NCI-H187 (cell line): ENCODE measurements around the gene NSMCE1.
"Not testable (repeated sequence)": the region's sequence is repeated elsewhere in the genome, so short reads cannot be mapped to it uniquely, and the experiment has no call there.

Experiments
- DNase-seq, 2 experiments: peaks; one replicate each; lab custom pipeline; 2025; lab: John Stamatoyannopoulos, UW

NSMCE1 gene

DNA sequence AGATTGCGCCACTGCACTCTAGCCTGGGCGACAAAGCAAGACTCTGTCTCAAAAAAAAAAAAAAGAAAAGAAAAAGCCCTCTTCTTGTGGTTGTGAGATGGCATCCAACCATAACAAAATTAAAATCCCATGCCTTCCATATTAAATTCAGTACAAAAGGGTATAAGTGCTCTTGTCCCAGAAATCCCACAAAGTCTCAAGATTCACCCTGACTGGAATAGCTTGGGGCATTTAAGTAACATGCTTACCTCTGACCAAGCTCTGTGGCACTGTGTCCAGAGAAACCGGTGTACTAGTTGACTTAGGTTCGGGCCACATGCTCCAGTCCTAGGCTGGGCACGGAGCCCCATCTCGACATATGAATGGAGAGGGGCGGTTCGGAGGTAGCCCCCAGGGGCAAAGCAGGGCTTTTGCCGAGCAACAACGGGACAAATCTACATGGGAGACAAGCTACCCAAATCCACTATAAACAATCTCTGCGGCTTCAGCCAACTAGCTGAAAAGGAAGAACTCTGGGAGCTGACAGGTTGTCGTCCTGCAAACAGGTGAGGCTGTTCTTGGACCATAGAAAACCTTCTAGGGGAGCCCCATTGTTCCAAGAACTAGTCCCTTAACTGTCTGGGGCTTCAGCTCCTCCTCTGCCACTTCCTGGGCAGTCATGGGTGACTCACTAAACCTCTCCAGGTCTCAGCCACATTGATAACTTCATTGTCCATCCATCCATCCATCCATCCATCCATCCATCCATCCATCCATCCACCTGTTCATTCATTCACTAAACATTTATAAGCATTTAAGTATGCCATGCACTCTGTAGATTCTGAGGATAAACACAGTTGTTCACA lies 34.9 kb upstream of the NSMCE1 start:
- DNase-seq, result no peak

DNA sequence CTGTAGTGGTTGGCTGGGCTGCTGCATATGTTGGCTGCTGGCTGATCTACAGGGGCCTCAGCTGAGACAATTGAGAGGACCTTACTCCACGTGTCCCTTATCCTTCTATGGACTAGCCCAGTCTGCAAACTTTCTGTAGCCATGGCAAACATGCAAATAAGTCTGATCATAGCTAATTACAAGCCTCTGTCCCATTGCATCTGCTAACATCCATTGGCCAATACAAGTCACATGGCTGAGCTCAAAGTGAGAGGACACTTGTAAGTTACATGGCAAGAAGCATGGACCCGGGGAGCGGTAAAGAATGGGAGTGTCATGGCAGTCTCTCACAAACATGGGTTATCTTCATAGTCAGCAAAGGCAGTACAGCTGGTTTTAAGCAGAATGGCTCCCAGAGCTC lies 33.6 kb upstream of the NSMCE1 start:
- no peak for DNase-seq

DNA sequence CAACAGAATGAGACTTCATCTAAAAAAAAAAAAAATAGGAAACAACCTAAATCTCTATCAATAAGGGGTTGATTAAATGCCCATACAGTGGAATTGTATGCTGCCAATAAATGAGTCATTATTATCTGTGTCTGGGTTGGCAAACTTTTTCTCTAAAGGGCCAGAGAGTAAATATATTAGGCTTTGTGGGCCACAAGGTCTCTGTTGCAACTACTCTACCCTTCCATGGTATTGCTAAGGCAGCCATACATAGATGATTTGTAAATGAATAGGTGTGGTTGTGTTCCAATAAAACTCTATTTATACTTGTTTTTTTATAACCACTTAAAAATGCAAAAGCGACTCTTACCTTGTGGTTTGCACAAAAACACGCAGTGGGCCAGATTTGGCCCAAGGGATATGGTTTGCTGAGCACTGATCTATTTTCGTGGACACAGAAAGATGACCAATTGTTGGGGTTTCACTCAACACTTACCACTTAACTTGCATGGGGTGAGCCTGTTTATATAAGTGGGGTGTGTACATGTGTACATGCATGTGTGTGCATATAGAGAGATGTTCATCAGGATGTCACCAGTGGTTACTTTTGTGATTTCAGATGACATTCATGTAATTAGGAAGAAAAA lies 32.8 kb upstream of the NSMCE1 start:
- DNase-seq, result no peak

DNA sequence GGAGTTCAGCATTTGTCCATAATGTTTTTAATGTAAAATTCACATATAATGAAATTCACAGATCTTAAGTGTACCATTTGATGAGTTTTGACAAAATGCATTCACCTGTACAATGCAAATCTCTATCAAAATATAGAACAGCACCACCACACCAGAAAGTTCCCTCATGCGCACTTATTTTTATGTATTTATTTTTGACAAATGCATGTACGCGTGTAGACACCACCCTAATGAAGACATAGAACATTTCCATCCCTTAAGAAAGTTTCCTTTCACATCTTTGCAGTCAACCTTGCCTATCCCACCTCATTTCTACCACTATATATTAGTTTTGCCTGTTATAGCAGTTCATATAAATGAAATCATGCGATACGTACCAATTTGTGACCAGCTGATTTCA lies 29.6 kb upstream of the NSMCE1 start:
- DNase-seq, result no peak

DNA sequence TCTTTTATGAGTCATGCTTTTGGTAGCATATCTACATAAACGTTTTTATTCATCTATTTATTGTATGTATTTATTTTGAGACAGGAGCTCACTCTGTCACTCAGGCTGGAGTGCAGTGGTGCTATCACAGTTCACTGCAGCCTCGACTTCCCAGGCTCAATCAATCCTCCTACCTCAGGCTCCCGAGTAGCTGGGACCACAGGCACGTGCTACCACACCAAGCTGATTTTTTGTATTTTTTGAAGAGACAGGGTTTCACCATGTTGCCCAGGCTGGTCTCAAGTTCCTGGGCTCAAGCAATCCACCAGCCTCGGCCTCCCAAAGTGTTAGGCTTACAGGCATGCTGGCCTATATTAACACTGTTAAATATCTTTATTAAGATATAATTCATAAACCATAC lies 24.8 kb upstream of the NSMCE1 start:
- DNase-seq, result no peak

DNA sequence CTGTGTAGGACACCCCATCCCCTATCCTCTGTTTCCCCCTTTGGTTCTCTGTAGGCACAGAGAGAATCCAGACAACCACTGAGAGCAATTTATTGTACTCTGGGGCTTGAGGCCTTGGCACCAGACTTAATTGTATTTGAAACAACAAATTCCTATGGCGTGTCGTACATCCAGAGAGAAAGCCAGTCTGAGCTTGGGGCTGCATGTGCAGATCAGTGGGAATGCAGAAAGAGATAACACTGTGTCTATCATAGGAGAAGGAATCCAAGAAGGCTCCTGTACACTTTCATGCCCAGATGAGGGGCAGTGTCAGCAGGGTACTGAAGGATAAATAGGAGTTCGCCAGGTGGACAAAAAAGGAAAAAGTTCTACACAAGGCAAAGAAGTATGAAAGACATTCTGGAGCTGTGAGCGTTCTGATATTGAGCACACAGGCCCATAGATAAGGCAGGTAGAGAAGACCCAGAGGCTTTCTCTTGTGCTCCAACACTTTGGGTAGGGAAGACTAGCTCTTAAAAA lies 23.2 kb upstream of the NSMCE1 start:
- DNase-seq, result no peak

DNA sequence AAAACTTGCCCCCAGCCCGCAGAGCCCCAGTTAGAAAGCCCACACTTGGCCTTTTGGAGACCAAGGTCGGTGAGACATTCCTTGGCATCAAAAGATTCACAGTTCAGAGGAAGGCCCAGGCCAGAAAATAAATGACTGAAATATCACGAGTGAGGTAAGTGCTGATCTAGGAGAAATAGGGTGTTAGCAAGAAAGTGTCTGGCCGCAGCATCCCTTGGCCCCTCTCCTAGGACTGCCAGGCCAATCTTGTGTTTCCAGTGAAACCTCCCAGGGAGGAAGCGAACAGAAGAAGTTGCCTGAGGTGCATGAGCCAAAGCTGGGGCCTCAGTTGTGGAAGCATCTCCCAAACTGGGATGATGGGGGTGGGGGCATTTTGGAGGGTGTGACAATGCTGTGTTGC lies 22.5 kb upstream of the NSMCE1 start:
- DNase-seq, result no peak

DNA sequence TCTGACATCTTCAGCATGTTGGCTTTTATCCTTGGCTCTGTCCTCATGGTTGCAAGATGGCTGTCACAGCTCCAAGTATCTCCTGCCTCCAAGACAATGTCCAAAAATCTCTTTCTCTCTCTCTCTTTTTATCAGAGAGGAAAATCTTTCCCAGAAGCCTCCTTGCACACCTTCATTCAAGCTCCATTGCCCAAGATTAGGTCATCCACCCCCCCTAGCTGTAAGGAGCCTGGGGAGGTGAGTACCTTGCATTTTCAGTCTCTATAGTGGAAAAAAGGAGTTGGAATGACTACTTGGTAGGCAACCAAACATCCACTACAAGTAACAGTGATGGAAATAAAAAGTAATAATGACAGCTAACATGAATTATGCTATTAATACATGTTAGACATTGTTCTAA lies 22.0 kb upstream of the NSMCE1 start:
- DNase-seq, result no peak

DNA sequence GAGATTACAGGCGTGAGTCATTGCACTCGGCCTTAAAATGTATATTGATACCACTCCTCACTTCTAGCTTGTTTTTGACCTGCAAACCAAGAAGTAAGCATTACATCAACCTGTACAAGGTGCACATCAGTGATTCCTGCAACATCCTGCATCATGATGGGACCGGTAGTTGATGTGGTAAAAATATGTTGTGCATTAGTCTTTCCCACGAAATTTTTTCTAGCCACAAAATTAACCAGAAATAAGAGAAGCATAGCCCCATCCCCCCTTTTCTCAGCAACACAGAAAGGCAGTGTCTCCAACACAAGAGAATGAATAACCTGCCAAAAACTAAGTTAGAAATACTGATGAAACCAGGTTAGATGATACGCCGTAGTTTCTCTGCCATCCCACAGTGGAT lies 21.1 kb upstream of the NSMCE1 start:
- DNase-seq, result no peak

DNA sequence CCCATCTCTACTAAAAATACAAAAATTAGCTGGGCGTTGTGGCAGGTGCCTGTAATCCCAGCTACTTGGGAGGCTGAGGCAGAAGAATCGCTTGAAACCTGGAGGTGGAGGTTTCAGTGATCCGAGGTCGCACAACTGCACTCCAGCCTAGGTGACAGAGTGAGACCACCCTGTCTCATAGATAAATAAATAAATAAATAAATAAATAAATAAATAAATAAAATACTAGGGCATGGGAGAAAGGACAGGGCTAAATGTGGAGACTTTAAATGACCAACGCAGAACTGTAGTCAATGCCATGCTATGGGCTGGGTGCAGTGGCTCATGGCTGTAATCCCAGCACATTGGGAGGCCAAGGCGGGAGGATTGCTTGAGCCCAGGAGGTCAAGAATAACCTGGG lies 19.7 kb upstream of the NSMCE1 start:
- not testable (repeated sequence) for DNase-seq

DNA sequence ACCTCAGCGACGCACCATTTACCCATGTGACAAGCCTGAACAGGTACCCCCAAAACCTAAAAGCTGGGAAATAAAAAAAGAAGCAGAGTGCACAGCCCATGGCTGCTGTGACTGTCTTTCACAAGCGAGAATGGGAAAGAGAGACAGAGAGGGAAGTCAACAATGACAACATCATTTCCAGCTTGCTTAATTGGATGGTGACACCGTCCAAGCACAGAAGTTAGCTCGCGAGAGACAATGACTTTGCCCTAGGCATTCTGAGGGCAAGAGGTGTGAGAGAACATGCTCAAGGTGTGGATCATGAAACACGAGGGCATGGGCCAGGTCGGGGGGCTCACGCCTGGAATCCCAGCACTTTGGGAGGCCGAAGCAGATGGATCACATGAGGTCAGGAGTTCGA lies 19.3 kb upstream of the NSMCE1 start:
- no peak for DNase-seq

DNA sequence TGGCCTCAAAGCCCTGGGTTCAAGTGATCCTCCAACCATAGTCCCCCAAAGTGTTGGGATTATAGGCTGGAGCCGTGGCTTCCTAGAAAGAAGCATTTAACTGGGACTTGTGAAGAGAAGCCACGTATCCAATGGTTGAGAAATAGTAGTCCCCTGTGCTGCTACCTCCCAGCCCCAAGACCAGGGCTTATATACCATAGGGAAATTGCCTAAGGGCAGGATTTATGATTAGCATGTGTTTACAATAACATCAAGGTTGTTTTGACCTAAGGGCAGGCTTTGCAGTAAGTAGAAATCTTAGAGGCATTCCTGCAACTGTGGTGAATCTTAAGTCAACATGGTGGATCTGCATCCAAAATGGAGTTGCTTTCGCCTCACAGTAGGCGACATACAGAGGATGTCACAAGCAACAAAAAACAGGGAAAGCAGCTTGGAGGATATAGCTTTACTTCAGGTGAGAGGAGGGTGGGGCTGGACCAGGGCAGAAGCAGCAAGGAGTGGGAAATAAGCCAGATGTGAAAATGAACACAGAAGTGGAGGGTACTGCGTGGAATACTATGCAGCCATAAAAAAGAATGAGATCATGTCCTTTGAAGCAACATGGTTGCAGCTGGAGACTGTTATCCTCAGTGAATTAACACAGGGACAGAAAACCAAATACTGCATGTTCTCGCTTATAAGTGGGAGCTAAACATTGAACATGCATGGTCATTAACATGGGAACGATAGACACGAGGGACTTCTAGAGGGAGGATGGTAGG lies 18.7 kb upstream of the NSMCE1 start:
- DNase-seq, result no peak

DNA sequence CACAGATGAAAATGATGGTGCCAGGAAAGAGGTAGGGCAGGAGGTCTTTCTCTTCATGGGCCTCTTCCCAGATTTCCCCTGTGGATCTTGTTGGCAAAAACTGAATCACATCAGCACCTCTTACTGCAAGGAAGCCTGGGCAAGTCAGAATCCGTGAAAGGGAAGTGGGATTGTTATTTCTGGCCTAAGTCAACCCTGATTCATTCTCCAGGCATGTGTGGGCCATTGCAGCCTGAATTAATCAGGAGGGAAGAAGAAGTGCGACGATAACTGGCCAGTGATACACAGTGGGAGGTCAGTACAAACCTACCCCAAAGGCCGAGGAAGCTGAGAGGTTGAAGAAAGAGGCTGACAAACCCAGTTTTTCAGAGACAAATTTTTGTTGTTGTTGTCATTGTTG lies 17.9 kb upstream of the NSMCE1 start:
- DNase-seq, result no peak

DNA sequence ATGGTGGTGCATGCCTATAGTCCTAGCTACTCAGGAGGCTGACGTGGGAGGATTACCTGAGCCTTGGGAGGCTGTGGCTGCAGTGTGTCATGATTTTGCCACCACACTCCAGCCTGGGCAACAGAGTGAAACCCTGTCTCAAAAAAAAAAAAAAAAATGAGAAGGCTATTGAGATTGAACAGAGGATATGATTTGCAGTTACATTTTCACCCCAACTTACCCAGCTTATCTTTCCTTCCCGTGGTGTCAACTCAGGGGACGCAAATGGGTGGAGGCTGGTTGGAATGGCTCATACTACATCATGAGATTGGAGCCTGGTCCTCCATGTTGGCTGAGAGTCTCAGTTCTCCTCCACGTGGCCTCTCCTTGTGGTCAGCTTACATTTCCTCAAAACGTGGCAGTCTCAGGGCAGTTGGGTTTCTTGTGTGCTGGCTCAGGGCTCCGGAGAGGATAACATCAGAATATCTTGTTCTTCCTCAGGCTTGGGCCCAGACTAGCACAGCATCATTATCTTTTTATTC lies 17.2 kb upstream of the NSMCE1 start:
- DNase-seq, result no peak

DNA sequence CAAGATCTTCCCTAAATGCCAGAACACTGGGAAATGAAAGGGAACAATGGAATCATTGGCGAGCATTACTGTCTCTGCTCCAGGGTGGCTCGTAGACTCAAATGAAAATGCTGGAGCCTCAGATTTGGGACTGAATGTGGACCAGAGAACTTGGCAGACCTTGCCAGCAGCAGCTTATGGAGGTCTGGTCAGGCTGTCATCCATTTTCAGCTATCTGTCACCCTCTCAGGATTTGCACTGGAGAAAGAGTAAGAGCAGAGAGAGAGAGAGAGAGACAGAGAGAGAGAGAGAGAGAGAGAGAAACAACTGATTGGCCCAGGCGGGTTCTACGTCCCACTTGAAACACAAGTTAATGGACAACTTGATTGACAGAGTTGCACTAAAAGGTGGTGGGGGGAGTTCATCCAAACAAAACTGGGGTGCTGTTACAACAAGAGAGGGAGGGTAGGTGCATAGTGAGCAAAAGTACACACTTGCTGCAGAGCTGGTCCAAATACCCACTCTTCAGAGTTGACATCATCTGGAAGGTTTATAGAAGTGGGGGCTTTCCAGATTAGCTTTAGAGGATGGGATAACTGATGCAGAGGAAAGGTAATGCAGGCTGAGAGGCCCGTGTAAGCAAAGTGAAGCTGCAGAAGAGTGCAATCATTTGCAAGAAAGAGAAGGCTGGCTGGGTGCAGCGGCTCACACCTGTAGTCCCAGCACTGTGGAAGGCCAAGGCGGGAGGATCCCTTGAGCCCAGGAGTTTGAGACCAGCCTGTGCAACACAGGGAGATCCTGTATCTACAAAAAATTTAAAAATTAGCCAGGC lies 16.5 kb upstream of the NSMCE1 start:
- DNase-seq, result no peak

DNA sequence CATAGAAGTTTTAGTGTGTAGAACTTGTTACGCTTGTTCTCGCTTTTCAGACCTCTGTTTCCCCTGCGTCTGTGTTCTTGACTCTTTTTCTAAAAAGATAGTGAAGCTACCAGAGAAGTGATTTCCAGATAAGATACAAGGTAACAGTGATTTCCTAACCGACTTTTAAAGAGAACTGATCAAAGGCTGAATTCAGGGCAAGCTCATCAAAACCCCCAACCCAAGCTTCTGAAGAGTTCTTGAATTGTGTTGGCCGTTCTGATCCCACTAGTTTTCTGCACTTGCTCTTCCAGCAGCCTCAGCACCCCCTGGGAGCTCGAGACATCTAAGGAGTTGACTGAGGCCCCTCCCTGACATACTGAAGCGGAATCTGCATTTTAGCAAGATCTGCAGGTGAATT lies 12.7 kb upstream of the NSMCE1 start:
- DNase-seq, result no peak

DNA sequence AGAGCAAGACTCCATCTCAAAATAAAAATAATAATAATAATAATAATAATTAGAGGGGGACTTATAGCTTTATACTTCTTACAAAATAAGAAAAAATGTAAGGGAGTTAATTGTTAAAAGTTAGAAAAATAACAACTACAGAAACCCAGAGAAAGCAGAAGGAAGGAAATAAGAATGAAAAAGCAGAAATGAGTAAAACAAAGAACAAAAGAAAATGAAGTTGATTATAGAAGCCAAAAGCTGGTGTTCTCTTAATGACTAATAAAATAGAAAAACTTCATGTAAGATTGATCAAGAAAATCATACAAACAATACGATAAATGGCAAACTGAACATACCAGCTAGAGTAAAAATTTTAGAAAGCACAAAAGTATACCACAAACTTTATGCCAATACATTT lies 6.8 kb upstream of the NSMCE1 start:
- no peak for DNase-seq

DNA sequence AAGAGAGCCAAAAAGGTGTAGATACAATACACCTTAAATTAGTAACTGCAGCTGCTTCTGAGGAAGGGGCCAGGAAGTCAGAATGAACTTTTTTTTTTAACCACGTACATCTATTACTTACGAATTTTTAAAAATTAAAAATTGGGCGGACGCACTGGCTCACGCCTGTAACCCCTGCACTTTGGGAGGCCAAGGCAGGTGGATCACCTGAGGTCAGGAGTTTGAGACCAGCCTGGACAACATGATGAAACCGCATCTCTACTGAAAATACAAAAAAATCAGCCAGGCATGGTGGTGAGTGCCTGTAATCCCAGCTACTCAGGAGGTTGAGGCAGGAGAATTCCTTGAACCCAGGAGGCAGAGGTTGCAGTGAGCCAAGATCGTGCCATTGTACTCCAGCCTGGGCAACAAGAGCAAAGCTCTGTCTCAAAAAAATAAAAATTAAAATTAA lies 5.9 kb upstream of the NSMCE1 start:
- not testable (repeated sequence) for DNase-seq

DNA sequence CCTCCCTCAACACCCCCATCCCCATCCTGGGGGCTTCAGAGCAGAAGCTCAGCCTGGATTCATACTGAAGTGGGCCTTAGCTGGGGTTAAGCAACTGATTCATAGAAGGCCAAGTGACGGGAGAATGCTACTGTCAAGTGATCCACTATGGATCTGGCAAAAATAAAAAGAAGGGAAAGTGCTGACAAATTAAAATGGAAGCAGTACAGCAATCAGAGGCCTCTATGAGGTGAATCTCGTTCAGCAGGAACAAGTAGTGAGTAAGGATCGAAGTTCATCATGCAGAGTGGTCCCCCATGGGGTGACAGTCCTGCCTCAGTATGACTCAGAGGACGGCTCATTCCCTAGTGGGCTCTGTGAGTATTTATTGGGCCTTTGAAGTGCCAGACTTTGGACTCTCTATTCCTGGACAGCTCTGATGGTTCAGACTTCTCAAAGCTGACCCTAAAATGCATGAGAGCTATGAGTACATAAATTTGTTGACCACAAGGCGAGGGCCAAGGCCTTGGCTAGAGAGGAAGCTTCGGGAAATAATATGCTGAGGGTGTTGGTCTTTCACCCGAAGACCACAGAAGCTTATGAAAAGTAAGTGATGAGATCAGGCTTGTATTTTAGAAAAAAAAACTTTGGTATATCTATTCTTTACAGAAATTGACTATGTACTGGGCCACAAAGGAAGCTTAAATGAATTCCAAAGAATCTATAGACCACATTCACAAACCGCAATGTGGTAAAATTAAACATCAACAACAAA lies 5.3 kb upstream of the NSMCE1 start:
- DNase-seq, result no peak

DNA sequence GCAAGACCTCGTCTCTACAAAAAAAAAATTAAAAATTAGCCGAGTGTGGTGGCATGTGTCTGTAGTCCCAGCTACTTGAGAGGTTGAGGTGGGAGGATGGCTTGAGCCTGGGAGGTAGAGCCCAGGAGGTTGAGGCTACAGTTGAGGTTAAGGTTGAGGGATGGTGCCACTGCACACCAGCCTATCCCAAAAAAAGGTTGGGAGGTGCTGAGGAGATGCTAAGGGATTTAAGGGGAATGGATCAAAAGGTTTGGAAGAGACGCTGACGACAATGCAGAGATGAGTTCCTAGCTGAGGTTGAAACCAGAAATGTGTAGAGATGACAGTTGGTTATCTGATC lies 4.7 kb upstream of the NSMCE1 start:
- DNase-seq, result no peak

DNA sequence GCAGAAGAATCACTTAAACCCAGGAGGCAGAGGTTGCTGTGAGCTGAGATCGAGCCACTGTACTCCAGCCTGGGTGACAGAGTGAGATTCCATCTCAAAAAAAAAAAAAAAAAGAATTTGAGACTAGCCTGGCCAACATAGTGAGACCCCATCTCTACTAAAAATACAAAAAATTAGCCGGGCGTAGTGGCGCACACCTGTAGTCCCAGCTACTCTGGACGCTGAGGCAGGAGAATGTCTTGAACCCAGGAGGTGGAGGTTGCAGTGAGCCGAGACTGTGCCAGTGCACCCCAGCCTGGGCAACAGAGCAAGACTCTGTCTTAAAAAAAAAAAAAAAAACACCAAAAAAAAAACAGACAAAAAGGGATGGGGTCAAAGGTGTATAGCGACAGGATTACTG lies 4.1 kb upstream of the NSMCE1 start:
- DNase-seq, result not testable (repeated sequence)
